HG03442 (cell line): ENCODE measurements around the gene PHLPP1.
"Not testable (repeated sequence)": the region's sequence is repeated elsewhere in the genome, so short reads cannot be mapped to it uniquely, and the experiment has no call there.

Source experiments
- ATAC-seq: cut with Tn5 transposase; IDR thresholded peaks from one replicate; pipeline ENCODE4 v1.9.1; 2021; ENCODE audit warnings: mild to moderate bottlenecking, moderate library complexity; ENCODE audit not compliant: unreplicated experiment

The PHLPP1 gene

GRCh38 chr18:62740650-62741049, 25.3 kb downstream of the PHLPP1 start:
- not testable (repeated sequence) for ATAC-seq

- no peak for ATAC-seq
Observed at GRCh38 chr18:62741118-62741566, 25.8 kb downstream of the PHLPP1 start.

GRCh38 chr18:62741584-62741983, 26.2 kb downstream of the PHLPP1 start:
- no peak for ATAC-seq

GRCh38 chr18:62744076-62744968, 29.0 kb downstream of the PHLPP1 start:
- no peak for ATAC-seq

GRCh38 chr18:62745089-62745751, 29.9 kb downstream of the PHLPP1 start:
- no peak for ATAC-seq

- no peak for ATAC-seq
Observed at GRCh38 chr18:62749389-62749788, 34.0 kb downstream of the PHLPP1 start.

GRCh38 chr18:62751341-62751821, 36.0 kb downstream of the PHLPP1 start:
- no peak for ATAC-seq

GRCh38 chr18:62751977-62752376, 36.6 kb downstream of the PHLPP1 start:
- ATAC-seq: no peak

GRCh38 chr18:62754026-62754425, 38.7 kb downstream of the PHLPP1 start:
- no peak for ATAC-seq

GRCh38 chr18:62755454-62755853, 40.1 kb downstream of the PHLPP1 start:
- ATAC-seq: no peak

- ATAC-seq: no peak
Observed at GRCh38 chr18:62755946-62756345, 40.6 kb downstream of the PHLPP1 start.

- ATAC-seq: no peak
Observed at GRCh38 chr18:62757399-62758010, 42.2 kb downstream of the PHLPP1 start.

- no peak for ATAC-seq
Observed at GRCh38 chr18:62758591-62758990, 43.2 kb downstream of the PHLPP1 start.

GRCh38 chr18:62759704-62760402, 44.5 kb downstream of the PHLPP1 start:
- ATAC-seq: no peak

- ATAC-seq: no peak
Observed at GRCh38 chr18:62760403-62760734, 45.0 kb downstream of the PHLPP1 start.

- no peak for ATAC-seq
Observed at GRCh38 chr18:62763101-62763521, 47.8 kb downstream of the PHLPP1 start.

GRCh38 chr18:62766266-62766665, 50.9 kb downstream of the PHLPP1 start:
- ATAC-seq: no peak

- ATAC-seq: no peak
Observed at GRCh38 chr18:62767321-62767720, 52.0 kb downstream of the PHLPP1 start.

- no peak for ATAC-seq
Observed at GRCh38 chr18:62767836-62768557, 52.7 kb downstream of the PHLPP1 start.

- no peak for ATAC-seq
Observed at GRCh38 chr18:62768558-62768943, 53.2 kb downstream of the PHLPP1 start.
